GM19395 (cell line): Measurements from ENCODE around the gene TRIL.

Experiments used
- ATAC-seq: cut with Tn5 transposase; IDR thresholded peaks from one replicate; pipeline ENCODE4 v1.9.1; 2021; ENCODE audit warnings: mild to moderate bottlenecking, moderate library complexity; ENCODE audit not compliant: unreplicated experiment

TRIL gene, protein sequence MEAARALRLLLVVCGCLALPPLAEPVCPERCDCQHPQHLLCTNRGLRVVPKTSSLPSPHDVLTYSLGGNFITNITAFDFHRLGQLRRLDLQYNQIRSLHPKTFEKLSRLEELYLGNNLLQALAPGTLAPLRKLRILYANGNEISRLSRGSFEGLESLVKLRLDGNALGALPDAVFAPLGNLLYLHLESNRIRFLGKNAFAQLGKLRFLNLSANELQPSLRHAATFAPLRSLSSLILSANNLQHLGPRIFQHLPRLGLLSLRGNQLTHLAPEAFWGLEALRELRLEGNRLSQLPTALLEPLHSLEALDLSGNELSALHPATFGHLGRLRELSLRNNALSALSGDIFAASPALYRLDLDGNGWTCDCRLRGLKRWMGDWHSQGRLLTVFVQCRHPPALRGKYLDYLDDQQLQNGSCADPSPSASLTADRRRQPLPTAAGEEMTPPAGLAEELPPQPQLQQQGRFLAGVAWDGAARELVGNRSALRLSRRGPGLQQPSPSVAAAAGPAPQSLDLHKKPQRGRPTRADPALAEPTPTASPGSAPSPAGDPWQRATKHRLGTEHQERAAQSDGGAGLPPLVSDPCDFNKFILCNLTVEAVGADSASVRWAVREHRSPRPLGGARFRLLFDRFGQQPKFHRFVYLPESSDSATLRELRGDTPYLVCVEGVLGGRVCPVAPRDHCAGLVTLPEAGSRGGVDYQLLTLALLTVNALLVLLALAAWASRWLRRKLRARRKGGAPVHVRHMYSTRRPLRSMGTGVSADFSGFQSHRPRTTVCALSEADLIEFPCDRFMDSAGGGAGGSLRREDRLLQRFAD

DNA sequence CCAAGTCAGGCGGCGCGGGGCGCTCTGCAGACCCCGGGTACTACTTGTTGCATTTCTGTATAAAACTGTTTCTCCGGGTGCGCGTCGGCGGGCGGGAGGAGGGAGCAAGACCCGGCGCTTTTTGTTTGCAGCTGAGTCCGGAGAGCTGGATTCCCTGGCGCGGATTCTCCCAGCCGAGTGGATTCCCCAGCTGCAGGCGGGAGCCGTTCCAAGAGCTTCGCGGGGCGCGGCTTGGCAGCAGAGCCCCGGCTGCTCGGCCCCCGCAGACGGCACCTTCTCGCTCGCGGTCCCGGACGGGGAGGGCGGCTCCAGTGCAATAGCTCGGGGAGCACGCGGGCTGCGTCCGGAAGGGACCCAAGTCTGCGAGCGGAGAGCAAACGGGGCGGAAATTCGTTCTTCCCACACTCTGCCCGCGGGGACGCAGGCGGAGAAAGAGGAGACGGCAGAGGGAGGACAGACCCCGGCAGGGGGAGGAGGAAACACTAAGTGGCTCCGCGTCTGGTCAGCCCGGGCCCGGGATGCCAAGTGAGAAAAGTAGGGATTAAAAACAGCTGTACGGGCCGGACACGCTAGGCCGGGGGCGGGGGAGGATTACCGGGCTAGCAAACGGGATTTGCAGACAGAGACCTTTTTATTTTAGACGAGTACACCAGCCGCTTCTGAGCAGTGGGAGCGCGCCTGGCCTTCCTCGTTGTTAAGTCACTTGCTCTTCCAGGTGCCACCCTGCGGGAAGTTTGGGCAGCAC lies at the start of gene TRIL:
TSS of gene TRIL (minus strand) at position 96 of the 745 bp plus-strand sequence. CDS start 284 bp downstream, outside the sequence.
- no peak for ATAC-seq

DNA sequence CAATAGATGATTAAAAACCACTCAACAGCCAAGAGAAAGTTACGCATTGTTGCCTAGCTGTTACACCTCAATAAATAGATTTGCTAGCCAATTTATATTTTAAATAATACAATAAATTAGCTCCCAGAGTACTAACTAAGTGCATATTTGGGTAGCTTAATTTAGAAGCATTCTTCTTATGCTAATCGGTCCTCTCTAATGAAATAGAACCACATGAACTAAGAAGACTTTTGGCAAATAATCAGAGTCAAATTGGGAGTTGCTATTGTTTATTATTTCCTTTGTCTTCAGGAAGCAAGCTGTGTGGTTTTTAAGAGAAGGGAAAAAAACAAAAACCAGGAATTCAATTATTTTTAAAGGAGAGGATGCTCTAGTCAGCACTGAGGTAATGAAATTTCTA lies 49.0 kb upstream of the TRIL start:
- no peak for ATAC-seq

DNA sequence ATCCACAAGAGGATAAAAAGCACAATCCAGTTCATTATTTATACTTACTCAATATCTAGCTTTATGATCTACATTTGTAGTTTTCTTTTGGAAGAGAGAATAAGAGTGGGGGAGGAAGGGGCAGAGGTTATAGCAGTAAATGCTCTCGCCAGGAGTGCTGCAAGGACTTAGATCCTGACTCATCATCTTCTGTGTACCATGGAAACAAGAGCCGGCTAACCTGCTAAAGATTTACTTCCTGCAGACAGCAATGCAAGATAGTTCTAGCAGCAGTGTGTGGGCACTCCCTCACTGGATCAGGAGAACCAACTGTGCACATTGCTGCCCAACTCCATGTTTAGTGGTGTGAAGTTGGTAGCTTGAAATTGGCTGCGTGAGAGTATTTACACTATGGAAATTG lies 47.7 kb upstream of the TRIL start:
- ATAC-seq, result no peak

DNA sequence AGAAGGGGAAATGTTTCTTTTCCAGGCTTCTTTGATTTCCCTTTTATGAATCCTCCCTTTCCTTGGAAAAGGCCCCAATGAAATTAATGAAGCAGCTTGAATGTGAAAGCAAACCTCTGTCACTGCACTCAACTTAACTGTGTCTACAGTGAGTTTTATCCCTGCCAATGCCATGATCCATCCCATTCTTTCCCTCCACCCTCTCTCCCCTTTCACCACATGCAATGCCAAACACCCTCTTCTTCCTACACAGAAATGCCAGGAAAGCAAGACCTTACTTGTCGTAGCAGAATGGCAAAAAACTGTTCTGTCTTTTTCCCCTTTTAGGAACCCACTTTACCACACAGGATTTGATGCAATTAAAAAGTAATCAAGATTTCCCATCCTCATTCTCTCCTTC lies 47.3 kb upstream of the TRIL start:
- no peak for ATAC-seq

DNA sequence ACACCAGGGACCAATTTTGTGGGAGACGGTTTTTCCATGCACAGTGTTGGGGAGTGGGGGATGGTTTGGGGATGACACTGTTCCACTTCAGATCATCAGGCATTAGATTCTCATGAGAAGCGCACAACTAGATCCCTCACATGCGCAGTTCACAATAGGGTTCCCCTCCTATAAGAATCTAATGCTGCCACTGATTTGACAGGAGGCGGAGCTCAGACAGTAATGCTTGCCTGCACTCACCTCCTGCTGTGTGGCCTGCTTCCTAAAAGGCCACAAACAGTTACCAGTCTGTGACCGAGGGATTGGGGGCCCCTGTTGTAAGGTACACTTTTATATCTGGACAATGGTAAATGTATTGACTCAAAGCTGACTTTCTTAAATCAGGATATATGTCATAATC lies 45.6 kb upstream of the TRIL start:
- ATAC-seq, result no peak

DNA sequence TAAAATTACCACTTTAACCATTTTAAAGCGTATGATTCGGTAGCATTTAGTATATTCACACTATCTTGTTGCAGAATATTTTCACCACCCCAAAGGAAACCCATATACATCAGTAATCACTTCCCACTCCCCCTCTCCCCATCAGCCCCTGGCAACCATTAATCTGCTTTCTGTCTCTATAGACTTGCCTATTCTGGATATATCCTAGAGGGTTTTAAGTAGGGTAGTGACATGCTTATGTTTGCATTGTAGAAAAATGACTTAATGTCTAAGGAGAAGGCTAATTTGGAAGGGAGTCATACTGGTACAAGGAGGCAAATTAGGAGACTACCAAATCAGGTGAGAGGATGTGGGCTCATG lies 42.6 kb upstream of the TRIL start:
- no peak for ATAC-seq

DNA sequence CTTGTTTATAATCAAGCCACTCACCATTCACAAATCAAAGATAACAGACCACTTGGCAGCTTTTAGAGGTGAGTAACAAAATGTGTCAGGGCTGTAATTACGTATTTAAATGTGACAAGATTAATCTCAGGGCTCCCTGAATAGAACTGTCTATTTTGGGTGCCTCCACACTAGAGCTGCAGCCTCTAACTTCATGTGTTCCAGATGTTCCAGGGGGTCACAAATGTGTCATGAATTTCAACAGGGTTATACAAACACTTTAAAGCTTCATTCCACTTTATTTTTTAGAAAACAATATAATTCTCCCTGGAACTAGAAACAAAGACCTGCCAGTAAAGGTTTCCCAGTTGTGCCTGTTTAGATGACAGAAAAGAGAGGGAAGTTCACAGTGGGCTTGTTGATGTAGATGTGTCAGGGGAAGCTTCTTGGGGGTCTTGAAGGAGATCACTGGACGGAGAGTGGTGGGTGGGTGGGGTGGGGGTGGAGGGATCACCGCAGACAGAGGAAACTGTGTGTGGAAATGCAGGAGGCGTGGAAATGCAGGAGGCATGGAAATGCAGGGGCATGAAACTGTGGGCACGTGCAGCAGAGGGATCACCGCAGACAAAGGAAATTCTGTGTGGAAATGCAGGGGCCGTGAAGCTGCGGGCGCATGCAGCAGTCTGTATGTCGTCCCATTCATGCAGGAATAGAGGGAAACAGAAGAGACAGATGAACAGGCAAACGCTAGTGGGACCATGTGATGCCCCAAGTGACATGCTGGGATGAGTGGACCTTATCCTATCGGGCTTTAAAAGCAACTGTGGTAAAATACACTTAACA lies 42.0 kb upstream of the TRIL start:
- ATAC-seq, result no peak

DNA sequence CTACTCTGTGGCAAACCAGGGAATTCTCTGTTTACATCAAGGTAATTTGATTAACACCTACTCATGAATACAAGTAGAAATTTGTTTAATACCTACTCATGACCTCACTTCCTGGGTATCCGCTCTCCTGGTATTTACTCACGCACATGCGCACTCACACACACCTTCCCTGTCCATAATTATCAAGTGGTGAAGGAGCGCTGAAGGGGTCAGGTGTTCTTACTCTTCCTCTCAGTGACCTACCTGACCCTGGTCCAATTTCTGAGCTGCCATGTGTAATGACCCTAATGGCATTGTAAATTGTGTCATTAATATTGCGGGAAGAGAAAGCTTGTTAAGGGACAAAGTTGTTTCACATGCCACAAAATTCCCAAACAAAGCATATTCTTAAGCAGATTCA lies 41.3 kb upstream of the TRIL start:
- no peak for ATAC-seq

DNA sequence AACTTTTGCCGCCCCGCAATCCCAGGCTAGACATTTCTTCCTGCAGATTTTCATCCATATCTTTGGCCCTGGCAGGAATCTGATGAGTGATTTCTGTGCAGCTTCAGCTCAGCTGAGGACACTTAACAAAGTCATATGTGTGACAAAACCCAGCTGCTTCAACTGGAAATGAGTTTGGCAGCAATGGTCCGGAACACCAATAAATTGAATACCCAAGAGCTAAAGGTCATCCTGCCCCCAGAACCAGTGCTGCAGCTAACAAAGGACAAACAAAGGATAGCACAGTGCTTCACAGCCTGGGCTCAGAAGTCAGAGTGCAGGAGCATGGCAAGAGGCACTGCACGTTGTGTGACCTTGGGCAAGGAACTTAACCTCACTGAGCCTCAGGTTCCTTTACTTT lies 40.0 kb upstream of the TRIL start:
- no peak for ATAC-seq

DNA sequence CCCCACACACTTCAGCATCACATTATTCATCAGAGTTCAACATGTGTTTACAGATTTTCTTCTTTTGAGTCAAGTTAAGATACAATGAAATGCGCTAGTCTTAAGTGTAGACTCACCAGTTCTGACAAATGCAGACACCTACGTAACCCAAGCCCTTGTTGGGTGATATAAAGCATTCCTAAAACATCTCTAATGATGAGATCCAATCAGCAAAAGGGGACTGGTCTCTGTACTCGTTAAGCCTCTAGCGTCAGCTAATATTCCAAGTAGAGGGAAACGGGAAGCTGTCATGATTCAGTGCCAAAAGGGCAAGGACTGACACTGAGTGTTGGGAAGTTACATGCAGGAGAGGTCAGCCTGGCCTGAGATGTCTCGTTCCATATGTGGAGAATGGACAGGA lies 38.7 kb upstream of the TRIL start:
- ATAC-seq, result no peak

DNA sequence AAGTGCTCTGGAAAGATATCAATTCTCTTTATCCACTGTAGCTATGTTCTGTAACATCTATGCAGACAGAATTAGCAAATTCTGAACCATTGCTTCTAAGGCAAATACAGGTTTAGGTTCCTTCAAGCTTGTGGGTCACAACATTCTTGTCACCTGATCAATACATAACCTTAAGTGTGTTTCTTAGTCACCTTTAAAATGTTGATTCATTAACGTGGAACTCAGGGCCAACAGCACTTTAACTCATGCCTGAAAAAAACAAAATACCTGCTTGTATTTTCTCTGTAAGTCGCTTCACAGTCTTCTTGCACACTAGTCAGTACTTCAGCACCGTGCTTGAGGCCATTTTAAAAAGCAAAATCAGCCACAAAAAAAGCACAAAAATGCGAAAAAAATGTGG lies 35.2 kb upstream of the TRIL start:
- no peak for ATAC-seq

DNA sequence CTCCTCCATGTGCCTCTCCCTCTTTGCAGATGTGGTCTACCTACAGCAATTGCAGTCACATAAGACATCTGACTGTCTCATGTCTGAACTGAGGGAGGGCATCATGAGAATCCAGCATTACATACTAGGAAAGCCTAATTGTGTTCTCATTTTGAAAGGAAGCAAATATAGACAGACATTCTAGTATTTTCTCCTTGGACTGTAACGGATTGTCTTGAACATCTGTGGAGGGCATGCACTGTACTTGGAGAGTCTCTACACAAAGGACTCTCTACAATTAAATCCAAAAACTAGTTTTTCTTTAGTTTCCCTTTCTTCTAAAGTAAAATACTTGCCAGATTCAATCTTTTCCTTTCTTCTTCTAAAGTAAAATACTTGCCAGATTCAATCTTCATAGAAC lies 34.7 kb upstream of the TRIL start:
- ATAC-seq, result no peak

DNA sequence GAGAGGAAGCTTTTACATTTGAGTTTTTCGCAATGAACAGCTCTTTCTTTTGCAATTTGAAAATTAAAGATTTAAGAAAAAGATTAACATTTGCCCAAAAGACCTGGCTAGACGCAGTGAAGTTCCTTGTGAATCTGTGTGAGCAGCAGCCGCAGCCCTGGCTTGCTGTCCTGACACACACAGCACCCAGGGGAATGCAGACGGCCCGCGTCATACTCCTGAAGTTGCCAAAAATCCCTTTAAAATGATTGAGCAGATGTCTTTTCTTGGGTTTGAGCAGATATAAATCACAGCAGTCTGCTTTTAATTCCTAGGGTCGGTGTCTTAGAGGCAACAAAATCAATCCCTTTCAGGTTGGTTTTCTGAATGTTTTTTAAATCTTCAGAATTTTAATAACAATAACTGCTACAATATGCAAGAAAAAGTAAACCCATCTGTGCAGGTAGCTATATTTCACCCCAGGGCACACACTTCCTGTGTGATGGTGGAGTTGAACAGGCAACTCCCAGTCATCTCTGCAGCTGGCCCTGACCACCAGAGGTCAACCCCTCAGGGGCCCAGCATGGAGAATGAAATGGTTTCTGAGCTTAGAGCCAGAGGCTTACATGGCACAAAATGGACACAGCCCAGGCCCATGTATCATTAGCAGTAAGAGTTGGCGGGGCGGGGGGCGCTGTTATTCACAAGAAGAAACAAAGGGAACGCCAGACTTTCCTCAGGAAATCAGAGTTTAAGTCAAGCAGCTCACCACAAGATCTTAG lies 32.2 kb upstream of the TRIL start:
- no peak for ATAC-seq

DNA sequence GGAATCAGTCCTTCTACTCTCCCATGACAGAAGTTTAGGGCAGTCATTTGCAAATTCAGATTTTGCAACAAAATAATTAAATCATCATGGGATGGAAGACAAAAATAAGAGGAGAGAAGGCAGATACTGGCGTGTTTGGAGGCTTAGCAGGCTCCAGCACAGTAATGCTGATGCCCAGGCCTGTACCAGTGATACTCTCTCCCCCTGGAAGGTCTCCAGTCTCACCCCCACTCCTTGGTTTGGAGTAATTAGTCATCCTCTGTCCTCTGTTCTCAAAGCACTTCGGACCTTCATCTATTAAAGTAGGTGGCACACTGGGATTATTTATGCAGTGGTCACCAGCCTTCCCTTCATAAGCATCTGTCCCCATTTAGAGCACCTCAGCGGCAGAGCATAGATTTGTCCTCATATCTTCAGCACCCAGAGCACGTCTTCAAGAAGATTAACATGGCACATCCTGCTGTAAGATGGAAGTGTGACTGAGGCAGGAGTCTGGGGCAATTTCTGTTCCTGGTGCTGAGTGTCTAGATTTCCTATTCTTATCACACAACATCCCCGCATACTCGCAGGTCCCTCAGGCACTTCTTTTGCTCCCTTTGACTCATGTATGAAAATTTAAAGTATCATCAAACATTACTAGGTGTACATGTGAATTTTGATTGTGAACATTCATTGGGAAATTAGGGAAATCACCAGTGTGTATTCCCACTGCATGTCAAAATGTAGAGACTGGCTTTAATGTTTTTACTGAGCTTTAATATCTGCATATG lies 31.3 kb upstream of the TRIL start:
- ATAC-seq, result no peak

DNA sequence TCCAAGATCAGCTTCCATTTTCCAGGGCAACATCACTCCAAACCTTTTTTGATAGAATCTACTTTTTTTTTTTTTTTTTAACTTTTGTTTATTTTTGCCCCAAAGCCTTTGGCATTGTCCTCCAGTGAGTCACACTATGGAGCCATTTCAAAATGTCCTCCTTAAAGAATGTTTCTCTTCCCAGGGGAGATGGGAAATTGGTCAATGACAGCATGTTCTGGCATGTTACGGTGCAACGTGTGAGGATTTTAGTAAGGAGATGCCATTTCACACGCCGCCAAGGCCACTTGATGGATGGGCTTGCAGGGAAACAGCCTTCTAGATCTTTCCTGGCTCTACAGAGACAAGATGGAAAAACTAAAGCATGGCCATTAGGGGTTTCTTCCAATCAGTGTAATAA lies 30.7 kb upstream of the TRIL start:
- no peak for ATAC-seq

DNA sequence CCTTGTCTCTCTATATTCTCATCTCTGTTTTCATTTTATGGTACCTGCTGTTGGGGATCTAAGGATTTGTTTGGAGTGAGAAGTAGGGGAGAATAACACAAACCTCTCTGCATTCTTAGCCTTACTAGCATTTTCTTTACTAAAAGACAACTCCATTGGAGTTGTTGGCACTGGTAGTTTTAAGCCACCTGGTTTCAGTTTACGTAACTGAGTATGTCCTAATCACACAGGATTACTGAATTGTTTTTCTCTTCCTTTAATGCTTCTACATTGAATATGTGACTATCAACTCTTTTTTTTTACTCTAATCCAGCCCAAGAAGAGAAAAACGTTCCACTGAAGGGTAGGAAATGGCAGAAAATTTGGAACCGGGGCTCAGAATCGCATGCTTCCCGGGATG lies 30.0 kb upstream of the TRIL start:
- no peak for ATAC-seq

DNA sequence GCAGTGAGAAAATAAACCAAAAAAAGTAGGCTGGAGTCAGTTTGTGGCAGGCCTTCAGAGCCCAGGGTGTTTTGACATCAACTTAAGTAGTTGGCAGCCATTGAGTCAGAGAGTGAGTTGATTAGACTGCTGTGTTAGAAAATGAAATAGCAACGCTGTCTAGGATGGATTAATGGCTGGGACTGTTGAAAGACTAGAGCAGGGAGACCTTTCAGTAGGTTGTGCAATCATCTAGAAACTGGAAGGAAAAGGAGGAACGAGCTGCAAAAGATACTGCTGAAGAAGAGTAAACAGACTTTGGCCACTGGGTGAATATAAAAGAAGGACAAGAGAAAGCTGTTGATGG lies 28.6 kb upstream of the TRIL start:
- no peak for ATAC-seq

DNA sequence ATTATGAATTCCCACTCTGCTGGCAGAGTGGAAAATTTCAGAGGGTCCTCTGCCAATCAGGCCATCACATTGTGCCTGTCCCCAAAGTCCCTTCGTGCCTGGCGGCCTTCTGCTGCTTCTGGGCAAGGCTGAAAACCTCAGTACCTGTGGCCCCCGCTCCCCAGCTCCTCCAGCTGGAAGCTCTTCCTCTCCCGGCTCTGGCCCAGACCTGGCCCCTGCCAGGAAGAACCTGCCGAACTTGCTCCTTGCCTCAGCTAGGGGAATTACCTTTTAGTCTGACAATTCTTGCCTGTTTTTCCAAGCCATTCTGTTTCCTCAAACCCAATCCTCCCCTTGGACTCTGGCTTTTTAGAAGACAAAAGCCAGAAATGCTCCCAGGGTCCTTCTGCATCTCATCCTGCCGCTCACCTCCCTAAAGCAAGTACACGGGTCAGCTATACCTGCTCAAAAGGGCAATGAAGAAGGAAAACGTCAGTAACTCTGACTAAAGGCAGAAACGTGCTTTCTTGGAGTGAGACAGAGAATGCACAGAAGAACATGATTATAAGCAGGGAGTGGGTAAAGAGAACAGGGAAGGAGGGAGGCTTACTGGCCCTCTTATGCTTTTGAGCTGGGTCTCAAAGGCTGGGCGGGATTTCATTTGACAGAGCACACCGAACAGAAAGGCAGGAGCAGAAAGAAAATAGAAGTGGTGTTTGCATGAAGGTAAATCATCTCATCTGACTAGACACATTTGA lies 28.1 kb upstream of the TRIL start:
- ATAC-seq, result no peak

DNA sequence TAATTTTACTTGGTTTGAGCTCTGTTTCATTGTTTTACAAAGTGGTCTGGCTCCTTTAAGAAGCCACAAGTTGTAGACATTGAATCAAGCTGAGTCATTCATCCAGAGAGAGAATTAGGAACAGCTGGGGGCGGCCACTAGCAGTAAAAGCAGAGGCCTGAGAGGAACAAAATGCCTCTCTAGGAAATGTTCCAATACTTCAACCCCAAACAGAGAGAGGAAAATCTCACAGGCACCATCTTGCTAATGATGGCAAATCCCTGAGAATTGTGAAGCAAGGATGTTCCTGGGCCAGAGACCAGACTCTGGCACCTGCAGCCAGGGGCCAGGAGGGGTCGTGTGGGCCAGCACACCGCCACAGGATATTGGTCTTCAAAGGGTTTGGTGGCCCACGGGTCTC lies 26.5 kb upstream of the TRIL start:
- ATAC-seq, result no peak
